Left lung (tissue), 10 donors: ENCODE data around the gene ZBTB8B. TPM values are rescaled to one million over a fixed set of nuclear protein-coding genes. Genes with fewer than 3 reads are reported as not detected.
"Not testable (repeated sequence)": the region's sequence is repeated elsewhere in the genome, so short reads cannot be mapped to it uniquely, and the experiment has no call there.

Source experiments
- ATAC-seq: fragments of 200-7000 bp; cut with Tn5 transposase; one replicate; pipeline ENCODE4 v1.9.1; 2020; ENCODE audit warnings: moderate library complexity
- DNase-seq, 4 donors: peaks; one replicate each; pipeline ENCODE4 v3.0.0-alpha.2; 2013 to 2020
- H3K27ac ChIP-seq, 2 donors: fragments of 200-600 bp; sonication (generic) in 1 of 2; one replicate each; pipeline versions ENCODE4 v1.5.0 to v1.8.0; 2020 to 2021
- H3K27me3 ChIP-seq, 2 donors: fragments of 200-600 bp; sonication (generic) in 1 of 2; one replicate each; pipeline versions ENCODE4 v1.5.0 to v1.8.0; 2020 to 2021
- H3K36me3 ChIP-seq, 2 donors: fragments of 200-600 bp; sonication (generic) in 1 of 2; one replicate each; pipeline versions ENCODE4 v1.5.0 to v1.8.0; 2020 to 2021
- H3K4me1 ChIP-seq, 2 donors: fragments of 200-600 bp; one replicate each; pipeline ENCODE4 v1.8.0; 2021
- H3K4me3 ChIP-seq, 2 donors: fragments of 200-600 bp; sonication (generic) in 1 of 2; one replicate each; pipeline versions ENCODE4 v1.5.0 to v1.8.0; 2020 to 2021; ENCODE audit warnings: mild to moderate bottlenecking in 1 of 2
- H3K9me3 ChIP-seq, 2 donors: fragments of 200-600 bp; sonication (generic) in 1 of 2; one replicate each; pipeline versions ENCODE4 v1.5.0 to v1.8.0; 2020 to 2021
- intact Hi-C, 2 donors: fragments of 100-400 bp; cut with DNase I; formaldehyde crosslinking; loops; one replicate each; pipeline versions ENCODE4 v1.11.2 to v1.14.2; 2022
- polyA plus RNA-seq, 6 donors: library from polyadenylated mRNA; unstranded; fragments of 120-200 nt; gene quantifications; one replicate each; pipeline ENCODE4 v1.2.1, GENCODE V29; 2013; ENCODE audit not compliant: insufficient read length in 6 of 6
- total RNA-seq, 2 donors: library from RNA; stranded (reverse); fragmentation: NEBNext Ultra II Directional; extraction: Animal tissue kit (Norgen Biotek cat#: 25700); gene quantifications; one replicate each; pipeline ENCODE4 v1.2.1, GENCODE V29; 2021
- TF ChIP-seq, protein P1 (sequence below), 2 donors: fragments of 200-600 bp; sonication (generic) in 1 of 2; IDR thresholded peaks; one replicate each; pipeline versions ENCODE4 v1.5.0 to v1.8.0; 2021; ENCODE audit warnings: antibody characterized with exemption in 2 of 2
- donor health status: DM: no; HTN: yes; CAD: no.
- donor health status: DM: no; HTN: no; CAD: no.

Gene ZBTB8B
- total and polyA plus RNA-seq, 8 donors = 0.03 to 2.0 (median 1.4) TPM

DNA sequence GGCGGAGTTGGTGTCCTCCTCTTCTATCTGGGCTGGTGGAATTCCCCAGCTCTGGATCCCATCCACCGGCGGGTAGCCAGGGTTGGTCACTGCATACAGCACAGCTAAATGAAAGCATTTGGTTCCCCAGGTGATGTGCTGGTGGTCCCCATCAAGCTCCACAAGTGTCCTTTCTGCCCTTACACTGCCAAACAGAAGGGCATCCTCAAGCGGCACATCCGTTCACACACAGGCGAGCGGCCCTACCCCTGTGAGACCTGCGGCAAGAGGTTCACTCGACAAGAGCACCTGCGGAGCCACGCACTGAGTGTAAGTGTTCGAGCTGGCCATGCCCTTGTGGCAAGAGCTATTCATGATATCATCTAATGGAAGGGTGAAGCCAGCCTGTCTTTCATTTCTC lies 15.9 kb downstream of the ZBTB8B start:
- intact Hi-C loops = no loop called here
- TF ChIP-seq, protein P1, sequence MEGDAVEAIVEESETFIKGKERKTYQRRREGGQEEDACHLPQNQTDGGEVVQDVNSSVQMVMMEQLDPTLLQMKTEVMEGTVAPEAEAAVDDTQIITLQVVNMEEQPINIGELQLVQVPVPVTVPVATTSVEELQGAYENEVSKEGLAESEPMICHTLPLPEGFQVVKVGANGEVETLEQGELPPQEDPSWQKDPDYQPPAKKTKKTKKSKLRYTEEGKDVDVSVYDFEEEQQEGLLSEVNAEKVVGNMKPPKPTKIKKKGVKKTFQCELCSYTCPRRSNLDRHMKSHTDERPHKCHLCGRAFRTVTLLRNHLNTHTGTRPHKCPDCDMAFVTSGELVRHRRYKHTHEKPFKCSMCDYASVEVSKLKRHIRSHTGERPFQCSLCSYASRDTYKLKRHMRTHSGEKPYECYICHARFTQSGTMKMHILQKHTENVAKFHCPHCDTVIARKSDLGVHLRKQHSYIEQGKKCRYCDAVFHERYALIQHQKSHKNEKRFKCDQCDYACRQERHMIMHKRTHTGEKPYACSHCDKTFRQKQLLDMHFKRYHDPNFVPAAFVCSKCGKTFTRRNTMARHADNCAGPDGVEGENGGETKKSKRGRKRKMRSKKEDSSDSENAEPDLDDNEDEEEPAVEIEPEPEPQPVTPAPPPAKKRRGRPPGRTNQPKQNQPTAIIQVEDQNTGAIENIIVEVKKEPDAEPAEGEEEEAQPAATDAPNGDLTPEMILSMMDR (IDR thresholded peaks at IDR 0.05) = no peak
- Histone ChIP-seq H3K36me3 (no peaks in the 10 kb centered on the region), H3K27me3 (peaks cover 0 to 4% of the 10 kb centered on the region in 2 donors), H3K4me3 (no peak overlapping the region), H3K4me1 (no peaks in the 10 kb centered on the region), H3K9me3 (no peaks in the 10 kb centered on the region), H3K27ac (no peak overlapping the region)
- no peak for ATAC-seq
- peak in 1 of 4 donors; percentile 71 for DNase-seq

DNA sequence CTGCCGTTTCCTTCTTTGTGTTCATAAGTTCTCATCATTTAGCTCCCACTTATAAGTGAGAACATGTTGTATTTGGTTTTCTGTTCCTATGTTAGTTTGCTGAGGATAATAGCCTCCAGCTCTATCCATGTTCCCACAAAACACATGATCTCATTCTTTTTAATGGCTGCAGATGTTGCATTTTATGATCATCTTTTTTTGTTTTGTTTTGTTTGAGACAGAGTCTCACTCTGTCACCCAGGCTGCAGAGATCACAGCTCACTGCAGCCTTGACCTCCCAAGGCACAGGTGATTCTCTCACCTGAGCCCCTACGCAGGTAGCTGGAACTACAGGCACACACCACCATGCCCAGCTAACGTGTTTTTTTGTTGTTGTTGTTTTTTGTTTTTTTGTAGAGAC lies 16.9 kb downstream of the ZBTB8B start:
- DNase-seq, H3K27me3 ChIP-seq, H3K4me3 ChIP-seq, intact Hi-C loops, H3K9me3 ChIP-seq, ATAC-seq, H3K36me3 ChIP-seq, H3K27ac ChIP-seq, H3K4me1 ChIP-seq: not testable (repeated sequence)

DNA sequence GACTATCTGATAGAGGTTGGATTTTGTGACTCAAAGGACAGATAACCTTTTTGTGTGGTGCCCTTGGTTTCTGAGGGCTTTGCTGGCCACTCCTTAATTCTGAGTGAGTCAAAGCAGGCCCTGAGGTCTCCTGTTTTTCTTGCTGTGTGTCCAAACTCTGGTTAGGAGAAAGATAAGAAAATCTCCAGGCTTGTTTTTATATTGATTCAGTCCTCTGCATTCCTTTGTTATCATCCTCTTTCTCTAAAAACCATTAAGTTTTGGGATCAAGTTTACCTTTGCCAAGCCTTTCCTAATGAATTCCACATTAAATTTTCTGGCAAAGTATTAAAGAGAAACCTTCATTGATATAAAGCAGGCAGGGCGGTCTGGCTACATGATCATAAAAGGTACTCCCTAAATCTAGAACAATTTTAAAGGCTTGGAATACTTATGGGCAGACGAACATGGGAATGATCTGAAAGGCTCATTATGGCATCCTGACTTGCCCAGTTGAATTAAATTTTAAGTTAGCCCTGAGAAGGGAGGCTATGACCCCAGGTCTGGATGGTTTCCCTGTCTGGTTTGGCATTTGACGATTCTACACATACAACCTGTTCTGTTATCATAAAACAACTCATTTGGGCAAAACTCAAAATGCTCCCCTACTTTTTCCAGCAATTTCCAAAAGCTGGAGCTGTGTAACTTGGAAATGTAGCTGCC lies 20.8 kb downstream of the ZBTB8B start:
- H3K4me1 ChIP-seq = no peaks in the 10 kb centered on the region
- intact Hi-C loops = no loop called here
- ATAC-seq = no peak
- no peak for DNase-seq
- H3K9me3 ChIP-seq = no peaks in the 10 kb centered on the region
- H3K4me3 ChIP-seq = no peak overlapping the region
- no peak overlapping the region for H3K27ac ChIP-seq
- no peaks in the 10 kb centered on the region for H3K27me3 ChIP-seq
- no peaks in the 10 kb centered on the region for H3K36me3 ChIP-seq
- TF ChIP-seq, protein P1 (IDR thresholded peaks at IDR 0.05) = no peak

DNA sequence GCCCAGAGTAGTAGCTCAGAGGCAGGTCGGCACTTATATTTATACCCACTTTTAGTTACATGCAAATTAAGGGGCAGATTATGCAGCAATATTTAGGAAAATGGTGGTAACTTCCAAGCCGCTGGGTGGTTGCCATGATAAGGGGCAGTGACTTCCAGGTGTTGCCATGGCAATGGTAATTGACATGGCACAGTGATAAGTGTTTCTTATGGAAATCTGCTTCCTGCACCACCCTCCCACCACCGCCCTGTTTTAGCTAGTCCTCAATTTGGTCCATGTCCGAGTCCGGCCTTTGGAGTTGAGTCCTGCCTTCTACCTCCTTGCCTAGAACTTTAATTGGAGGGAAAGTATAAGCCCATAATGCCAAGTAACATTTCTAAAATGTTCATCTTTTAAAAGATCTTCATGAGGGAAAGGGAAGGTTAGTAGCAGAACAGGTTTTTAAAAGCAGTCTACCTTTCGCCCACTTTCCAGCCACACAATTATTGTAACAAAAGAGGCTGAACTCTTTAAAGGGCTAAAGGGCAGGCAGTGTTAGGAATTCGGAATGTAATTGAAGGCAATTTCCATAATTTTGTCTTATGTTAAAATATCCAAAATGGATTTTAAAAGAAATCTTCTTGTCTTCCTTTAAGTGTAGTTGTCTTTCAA lies 21.7 kb downstream of the ZBTB8B start:
- intact Hi-C loops = no loop called here

DNA sequence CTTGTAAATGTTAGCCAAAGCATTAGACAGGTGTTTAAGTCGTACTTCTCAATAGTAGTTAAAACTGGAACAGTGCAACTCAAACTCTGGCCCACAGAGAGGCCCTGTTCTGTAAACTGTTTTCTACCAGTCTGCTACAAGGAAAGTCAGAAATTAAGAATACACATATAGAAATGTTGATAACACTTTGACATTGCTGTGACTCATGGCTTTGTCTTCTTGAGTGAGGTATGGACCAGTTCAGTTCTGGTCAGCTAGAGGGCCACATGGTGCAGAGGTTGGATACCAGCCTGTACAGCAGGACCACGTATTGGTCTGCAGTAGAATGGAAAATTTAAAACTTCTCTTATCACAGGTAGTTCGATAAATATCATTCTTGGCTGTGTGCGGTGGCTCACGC lies 22.3 kb downstream of the ZBTB8B start:
- H3K9me3 ChIP-seq = no peaks in the 10 kb centered on the region
- DNase-seq = no peak
- H3K4me1 ChIP-seq = no peaks in the 10 kb centered on the region
- no peaks in the 10 kb centered on the region for H3K36me3 ChIP-seq
- no peaks in the 10 kb centered on the region for H3K27me3 ChIP-seq
- intact Hi-C loops = no loop called here
- ATAC-seq = no peak
- TF ChIP-seq, protein P1 (IDR thresholded peaks at IDR 0.05) = no peak
- H3K4me3 ChIP-seq = no peak overlapping the region
- no peak overlapping the region for H3K27ac ChIP-seq

More for the DNA sequence above, 21.7 kb downstream of the ZBTB8B start:
- ATAC-seq = no peak
- no peaks in the 10 kb centered on the region for H3K9me3 ChIP-seq
- TF ChIP-seq, protein P1 (IDR thresholded peaks at IDR 0.05) = no peak
- no peaks in the 10 kb centered on the region for H3K36me3 ChIP-seq
- H3K27ac ChIP-seq = no peak overlapping the region
- H3K4me3 ChIP-seq = no peak overlapping the region
- H3K4me1 ChIP-seq = no peaks in the 10 kb centered on the region
- no peak for DNase-seq
- H3K27me3 ChIP-seq = no peaks in the 10 kb centered on the region
